HG02623 (cell line): ENCODE measurements around the gene CEACAM16.

ENCODE experiments used
- ATAC-seq: cut with Tn5 transposase; IDR thresholded peaks from one replicate; pipeline ENCODE4 v1.9.1; 2021; ENCODE audit warnings: moderate library complexity; ENCODE audit not compliant: unreplicated experiment

CEACAM16 gene

DNA sequence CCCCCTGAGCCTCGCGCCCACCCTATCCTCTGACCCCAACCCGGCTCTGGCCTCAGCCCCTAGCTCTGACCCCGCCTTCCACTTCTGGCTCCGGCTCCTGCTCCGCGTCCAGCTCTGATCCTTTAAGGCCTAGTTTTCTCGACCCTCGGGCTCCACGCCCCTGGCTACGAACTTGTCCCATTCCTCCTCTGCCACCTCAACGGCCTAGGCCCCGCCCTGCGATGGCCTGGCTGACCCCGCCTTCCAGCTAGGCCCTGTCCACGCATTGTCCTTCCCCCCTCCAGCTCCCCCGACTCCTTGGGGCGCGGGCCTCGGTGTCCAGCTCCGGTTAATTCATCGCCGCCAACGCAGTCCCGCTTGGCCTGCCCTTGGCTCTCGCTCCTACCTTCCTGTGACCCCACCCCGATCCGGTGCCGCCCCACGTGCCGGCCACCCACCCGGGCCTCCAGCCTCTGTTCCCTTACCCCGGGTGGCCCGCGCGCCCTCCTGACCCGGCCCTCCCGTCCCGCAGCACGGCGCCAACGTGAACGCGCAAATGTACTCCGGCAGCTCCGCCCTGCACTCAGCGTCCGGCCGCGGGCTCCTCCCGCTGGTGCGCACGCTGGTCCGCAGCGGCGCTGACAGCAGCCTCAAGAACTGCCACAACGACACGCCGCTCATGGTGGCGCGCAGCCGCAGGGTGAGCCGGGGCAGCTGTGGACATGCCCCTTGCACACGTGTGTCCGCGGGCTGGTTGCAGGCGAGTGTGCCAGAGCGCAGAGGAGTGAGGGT, 59.0 kb downstream of the CEACAM16 start:
- no peak for ATAC-seq

GRCh38 chr19:44758596-44758995, 59.6 kb downstream of the CEACAM16 start:
- no peak for ATAC-seq

DNA sequence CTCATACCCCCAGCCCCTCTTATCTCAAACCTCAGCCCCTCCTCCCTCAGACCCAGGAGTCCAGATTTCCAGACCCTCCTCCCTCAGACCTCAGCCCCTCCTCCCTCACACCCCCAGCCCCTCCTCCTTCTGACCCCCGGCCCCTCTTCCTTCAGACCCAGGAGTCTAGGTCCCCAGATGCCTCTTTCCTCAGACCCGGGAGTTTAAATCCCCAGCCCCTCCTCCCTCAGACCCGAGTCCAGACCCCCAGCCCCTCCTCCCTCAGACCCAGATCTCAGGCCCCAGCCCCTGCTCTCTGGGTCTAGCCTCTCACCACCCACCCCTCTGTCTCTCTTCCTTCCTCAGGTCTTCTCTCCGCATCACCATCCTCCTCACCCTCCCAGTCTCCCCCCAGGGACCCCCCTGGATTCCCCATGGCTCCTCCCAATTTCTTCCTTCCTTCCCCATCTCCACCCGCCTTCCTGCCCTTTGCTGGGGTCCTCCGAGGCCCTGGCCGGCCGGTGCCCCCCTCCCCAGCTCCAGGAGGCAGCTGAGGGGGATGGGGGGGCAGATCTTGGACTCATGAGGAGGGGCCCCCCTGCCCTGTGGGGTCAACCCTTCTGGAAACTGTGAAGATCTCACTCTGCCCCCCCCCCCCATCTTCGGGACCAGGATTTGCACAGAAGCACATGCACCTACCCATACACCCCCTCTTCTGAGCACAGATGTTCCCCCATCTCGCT, 60.3 kb downstream of the CEACAM16 start:
- ATAC-seq, result no peak
